ENCODE results near the gene PPA1.

- TF ChIP-seq CTCF (conservative IDR thresholded peaks at IDR 0.05; ENCODE audit: low read depth, low read length) = no peak
- no peak for TF ChIP-seq EZH2 (IDR thresholded peaks at IDR 0.05; ENCODE audit: borderline replicate concordance, low read depth, low read length, poor library complexity, severe bottlenecking)
Measured at GRCh38 chr10:70191161-70191971, 41.9 kb downstream of the PPA1 start.

Measured in A673 (cell line).